ENCODE data around the gene DUSP3.

DUSP3 gene

DNA sequence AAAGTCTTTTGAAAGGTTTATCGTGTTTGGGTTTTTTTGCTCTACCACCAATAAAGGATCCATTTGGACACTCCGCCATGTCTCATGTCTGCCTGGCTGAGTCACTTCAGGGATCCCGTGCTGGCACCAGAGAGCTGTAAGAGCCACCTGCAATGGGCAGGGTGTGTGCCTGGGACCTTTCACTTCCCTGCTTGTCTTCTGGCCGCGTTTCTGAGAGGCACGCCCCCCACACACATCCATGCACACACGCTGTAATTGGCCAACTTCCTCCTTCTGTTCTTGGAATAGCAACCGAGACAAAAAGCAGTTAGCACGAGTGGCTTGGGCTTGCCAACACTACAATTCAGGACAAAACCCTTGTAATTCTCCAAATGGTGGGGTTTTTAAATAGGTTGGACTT, 10.4 kb downstream of the DUSP3 start:
- no peak for DNase-seq

DNA sequence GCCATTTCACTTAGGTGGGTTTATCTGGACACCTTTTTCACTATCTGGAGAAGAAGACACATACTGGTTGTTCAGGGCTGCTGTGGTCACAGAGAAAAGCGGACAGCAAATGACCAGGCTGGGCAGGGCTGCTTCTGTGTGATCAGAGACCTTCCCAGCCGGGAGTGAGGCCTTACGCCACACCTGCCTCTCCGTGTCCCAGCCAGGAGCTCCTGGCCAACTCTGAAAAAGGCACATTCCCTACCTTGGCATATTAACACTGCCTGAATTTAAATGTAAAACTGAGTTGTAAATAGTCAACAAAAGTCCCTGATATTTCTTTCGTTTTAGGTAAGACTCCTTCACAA, 11.1 kb downstream of the DUSP3 start:
- no peak for DNase-seq

GRCh38 chr17:43767053-43767712, 11.6 kb downstream of the DUSP3 start:
- DNase-seq: no peak

- peak; percentile 66 to 69 for DNase-seq
Measured at GRCh38 chr17:43766413-43767052, 12.2 kb downstream of the DUSP3 start.

- DNase-seq: peak; percentile 96 to 97
Measured at GRCh38 chr17:43760254-43760852, 18.4 kb downstream of the DUSP3 start.

DNA sequence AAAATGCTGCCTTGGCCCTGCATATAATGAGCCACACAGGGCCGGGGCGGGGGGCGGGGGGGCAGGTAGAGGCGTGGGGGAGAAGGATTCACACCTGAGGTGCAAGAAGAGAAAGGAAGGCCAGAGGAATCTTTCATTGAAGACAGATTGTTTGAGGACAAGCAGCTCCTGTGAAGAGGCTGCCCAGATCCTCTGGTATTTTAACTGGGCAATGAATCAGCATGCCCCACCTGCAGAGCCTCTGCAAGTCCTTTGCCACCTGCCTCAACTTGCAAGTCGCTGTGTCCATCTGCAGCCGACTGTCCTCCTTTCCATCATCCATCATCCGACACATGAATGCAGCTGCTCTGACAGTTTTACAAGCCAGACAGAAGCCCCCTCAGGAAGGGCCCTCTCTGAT, 18.9 kb downstream of the DUSP3 start:
- DNase-seq: no peak

DNA sequence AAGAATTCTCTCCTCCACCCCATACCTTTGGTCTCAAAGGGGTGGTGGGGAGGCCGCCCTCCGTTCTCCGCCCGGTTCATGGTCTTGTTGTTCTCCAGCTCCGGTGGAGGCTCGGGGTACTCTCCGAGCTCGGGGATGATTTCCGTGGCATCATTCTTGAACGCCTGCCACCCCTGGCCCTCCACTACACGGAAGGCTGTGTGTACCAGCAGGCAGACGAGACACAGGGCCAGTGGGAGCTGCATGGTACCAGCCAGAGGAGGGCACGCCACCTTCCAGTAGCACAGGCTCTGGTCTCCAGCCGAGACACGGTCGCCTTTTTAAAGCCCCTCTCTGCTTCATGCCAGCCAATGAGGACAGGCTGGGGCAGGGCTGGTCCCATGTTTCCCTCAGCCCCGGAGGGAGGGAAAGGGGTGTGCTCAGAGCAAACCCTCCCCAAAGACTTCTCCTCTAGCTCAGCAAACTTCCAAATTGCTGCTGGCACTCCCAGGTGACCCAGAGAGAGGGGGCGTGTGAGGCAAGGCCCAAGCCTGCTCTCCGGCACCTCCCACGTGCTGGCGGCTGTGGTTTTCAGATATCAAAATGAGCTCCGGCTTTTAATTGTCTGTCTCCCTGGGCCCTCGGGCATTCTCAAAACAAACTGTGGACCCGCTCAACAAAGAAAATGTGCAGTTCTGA, 20.1 kb downstream of the DUSP3 start, which contains the start of gene SOST:
Gene SOST (minus strand): TSS at position 295 of the 678 bp plus-strand sequence. CDS start 50 bp downstream, at position 245.
- DNase-seq: no peak

GRCh38 chr17:43758086-43758485, 20.7 kb downstream of the DUSP3 start:
- no peak for DNase-seq

GRCh38 chr17:43757171-43757660, 21.6 kb downstream of the DUSP3 start:
- no peak for DNase-seq

GRCh38 chr17:43756201-43756600, 22.6 kb downstream of the DUSP3 start:
- no peak for DNase-seq

- peak; percentile 8 to 27 for DNase-seq
Measured at GRCh38 chr17:43755389-43755875, 23.3 kb downstream of the DUSP3 start.

DNA sequence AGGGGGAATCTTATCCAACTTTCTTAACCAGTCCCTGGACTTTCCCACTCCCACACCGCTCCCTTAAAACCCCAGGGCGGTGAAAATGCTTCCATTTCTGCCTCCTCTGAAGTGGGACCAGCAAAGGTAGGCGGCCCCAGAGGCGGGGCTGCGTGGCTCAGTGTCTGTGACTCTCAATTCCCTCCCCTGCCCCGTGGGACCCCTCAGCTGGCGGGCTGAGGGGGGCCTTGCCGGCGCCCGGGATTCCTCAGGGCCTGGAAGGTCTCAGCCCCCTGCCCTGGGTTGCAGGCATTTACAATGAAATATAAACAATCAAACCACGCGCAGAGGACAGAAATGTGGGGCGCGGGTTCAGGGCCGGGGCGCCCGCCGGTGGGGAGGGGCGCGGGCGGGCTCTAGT, 23.8 kb downstream of the DUSP3 start:
- DNase-seq: no peak

GRCh38 chr17:43753493-43754129, 25.2 kb downstream of the DUSP3 start:
- DNase-seq: no peak

GRCh38 chr17:43750153-43750552, 28.6 kb downstream of the DUSP3 start:
- no peak for DNase-seq

GRCh38 chr17:43745541-43745940, 33.2 kb downstream of the DUSP3 start:
- DNase-seq: no peak

- DNase-seq: no peak
Measured at GRCh38 chr17:43741636-43742035, 37.1 kb downstream of the DUSP3 start.

- DNase-seq: no peak
Measured at GRCh38 chr17:43740541-43740940, 38.2 kb downstream of the DUSP3 start.

DNA sequence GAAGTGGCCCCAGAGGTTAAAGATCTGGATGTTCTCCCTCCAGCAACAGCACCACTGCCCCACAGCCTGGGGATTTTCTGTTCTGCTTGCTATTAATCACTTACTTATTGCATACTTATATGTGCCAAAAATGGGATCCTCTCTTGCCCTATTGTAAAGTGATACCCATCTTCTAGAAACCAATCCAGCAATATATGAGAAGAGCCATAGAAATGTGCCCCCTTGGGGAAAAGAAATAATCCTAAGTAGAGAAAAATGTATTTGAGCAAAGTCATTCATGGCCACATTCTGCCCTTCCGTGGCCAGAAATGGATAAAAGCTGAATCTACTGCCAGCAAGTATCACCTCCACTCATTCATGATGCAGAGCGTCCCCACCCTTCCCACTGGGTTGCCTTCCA, 41.1 kb downstream of the DUSP3 start:
- DNase-seq: no peak

DNA sequence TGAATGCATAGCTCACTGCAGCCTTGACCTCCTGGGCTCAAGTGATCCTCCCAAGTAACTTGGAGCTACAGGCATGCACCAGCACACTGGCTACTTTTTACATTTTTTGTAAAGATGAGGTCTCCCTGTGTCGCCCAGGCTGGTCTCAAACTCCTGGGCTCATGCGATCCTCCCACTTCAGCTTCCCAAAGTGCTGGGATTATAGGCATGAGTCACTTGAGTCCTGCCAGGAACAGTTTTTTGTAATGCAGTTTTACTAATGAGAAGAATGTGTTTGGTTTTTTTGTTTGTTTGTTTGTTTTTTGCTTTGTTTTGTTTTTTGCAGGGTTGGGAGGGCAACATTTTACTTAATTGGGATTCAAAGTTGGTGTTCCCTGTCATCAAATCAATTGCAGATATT, 42.4 kb downstream of the DUSP3 start:
- no peak for DNase-seq

- DNase-seq: no peak
Measured at GRCh38 chr17:43734376-43734775, 44.4 kb downstream of the DUSP3 start.

- no peak for DNase-seq
Measured at GRCh38 chr17:43733956-43734355, 44.8 kb downstream of the DUSP3 start.

GRCh38 chr17:43732958-43733357, 45.8 kb downstream of the DUSP3 start:
- no peak for DNase-seq

GRCh38 chr17:43728081-43728480, 50.7 kb downstream of the DUSP3 start:
- DNase-seq: no peak
